GM23248 (cell line): Measurements from ENCODE around the gene HIGD2A. TPM values are rescaled to one million over a fixed set of nuclear protein-coding genes. Genes with fewer than 3 reads are reported as not detected.

ENCODE experiments used
- DNase-seq: peaks from one replicate; pipeline ENCODE4 v3.0.0-alpha.2; 2015
- H2AFZ ChIP-seq: fragments of 200-600 bp; sonication (generic); 2 replicates; pipeline ENCODE4 v1.6.1; 2016; ENCODE audit warnings: antibody characterized with exemption
- H3F3A ChIP-seq: fragments of 200-600 bp; sonication (generic); 2 replicates; pipeline ENCODE4 v1.6.1; 2016; ENCODE audit warnings: mild to moderate bottlenecking, antibody characterized with exemption, mixed run types; ENCODE audit not compliant: insufficient read depth
- H3K27ac ChIP-seq: fragments of 200-600 bp; sonication (generic); 2 replicates; pipeline ENCODE4 v1.5.1; 2016; ENCODE audit warnings: mild to moderate bottlenecking
- H3K27me3 ChIP-seq: fragments of 200-600 bp; sonication (generic); replicated peaks from 2 replicates; pipeline ENCODE4 v1.6.1; 2016; ENCODE audit warnings: mild to moderate bottlenecking; ENCODE audit not compliant: insufficient read depth
- H3K36me3 ChIP-seq: fragments of 200-600 bp; sonication (generic); 2 replicates; pipeline ENCODE4 v1.6.1; 2016; ENCODE audit warnings: low read depth, mild to moderate bottlenecking
- H3K4me1 ChIP-seq: fragments of 200-600 bp; sonication (generic); 2 replicates; pipeline ENCODE4 v1.6.1; 2016; ENCODE audit warnings: mild to moderate bottlenecking; ENCODE audit not compliant: insufficient read depth
- H3K4me2 ChIP-seq: fragments of 200-600 bp; sonication (generic); one replicate; pipeline ENCODE4 v1.6.1; 2016; ENCODE audit warnings: mild to moderate bottlenecking; ENCODE audit not compliant: unreplicated experiment
- H3K4me3 ChIP-seq: fragments of 200-600 bp; sonication (generic); 2 replicates; pipeline ENCODE4 v1.5.1; 2016; ENCODE audit warnings: mild to moderate bottlenecking
- H3K79me2 ChIP-seq: fragments of 200-600 bp; sonication (generic); 2 replicates; pipeline ENCODE4 v1.6.1; 2016; ENCODE audit warnings: mild to moderate bottlenecking; ENCODE audit not compliant: insufficient read depth
- H3K9ac ChIP-seq: fragments of 200-600 bp; sonication (generic); 2 replicates; pipeline ENCODE4 v1.6.1; 2016; ENCODE audit warnings: mild to moderate bottlenecking
- H3K9me2 ChIP-seq: fragments of 200-600 bp; sonication (generic); 2 replicates; pipeline ENCODE4 v1.6.1; 2016; ENCODE audit warnings: mixed run types, mild to moderate bottlenecking, moderate library complexity; ENCODE audit not compliant: insufficient read depth
- H3K9me3 ChIP-seq: fragments of 200-600 bp; sonication (generic); one replicate; pipeline ENCODE4 v1.6.1; 2017; ENCODE audit warnings: low read depth
- H4K20me1 ChIP-seq: fragments of 200-600 bp; sonication (generic); 2 replicates; pipeline ENCODE4 v1.6.0; 2016; ENCODE audit not compliant: insufficient read depth
- EZH2 ChIP-seq: fragments of 200-600 bp; sonication (generic); IDR thresholded peaks from 2 replicates; pipeline ENCODE4 v1.6.1; 2018; ENCODE audit warnings: antibody characterized with exemption, mild to moderate bottlenecking; ENCODE audit not compliant: insufficient read depth, poor library complexity, severe bottlenecking
- EZH2phosphoT487 ChIP-seq: fragments of 200-600 bp; sonication (generic); IDR thresholded peaks from 2 replicates; pipeline ENCODE4 v1.6.1; 2018; ENCODE audit warnings: antibody characterized with exemption, moderate library complexity, mild to moderate bottlenecking, low read depth; ENCODE audit not compliant: insufficient read depth
- WGBS, 2 experiments: methylation state at CpG; one replicate each; pipeline ENCODE4 v1.1.6; 2015 to 2017; ENCODE audit warnings: low lambda C conversion rate in 2 of 2, low coverage in 1 of 2; ENCODE audit errors: missing lambda C conversion rate in 2 of 2; 5-methylcytosine and 5-hydroxymethylcytosine counted together
- in situ Hi-C: fragments of 300-500 bp; cut with MboI; formaldehyde crosslinking; loops from 2 replicates; pipeline ENCODE4 v1.15.0; 2020
- polyA plus RNA-seq: library from polyadenylated mRNA; unstranded; fragments of >200 nt; fragmentation: Nextera tagmentation; extraction: Ambion mirVana; gene quantifications from 2 replicates; pipeline ENCODE4 v1.2.1, GENCODE V29; 2016
- total RNA-seq: library from RNA; depleted of rRNA; stranded (reverse); fragments of >200 nt; shearing (Covaris generic); gene quantifications from 2 replicates; pipeline ENCODE4 v1.2.3, GENCODE V29; 2014

HIGD2A gene
- total and polyA plus RNA-seq, 2 experiments from 2014 or later: 72.1 to 117 TPM

DNA sequence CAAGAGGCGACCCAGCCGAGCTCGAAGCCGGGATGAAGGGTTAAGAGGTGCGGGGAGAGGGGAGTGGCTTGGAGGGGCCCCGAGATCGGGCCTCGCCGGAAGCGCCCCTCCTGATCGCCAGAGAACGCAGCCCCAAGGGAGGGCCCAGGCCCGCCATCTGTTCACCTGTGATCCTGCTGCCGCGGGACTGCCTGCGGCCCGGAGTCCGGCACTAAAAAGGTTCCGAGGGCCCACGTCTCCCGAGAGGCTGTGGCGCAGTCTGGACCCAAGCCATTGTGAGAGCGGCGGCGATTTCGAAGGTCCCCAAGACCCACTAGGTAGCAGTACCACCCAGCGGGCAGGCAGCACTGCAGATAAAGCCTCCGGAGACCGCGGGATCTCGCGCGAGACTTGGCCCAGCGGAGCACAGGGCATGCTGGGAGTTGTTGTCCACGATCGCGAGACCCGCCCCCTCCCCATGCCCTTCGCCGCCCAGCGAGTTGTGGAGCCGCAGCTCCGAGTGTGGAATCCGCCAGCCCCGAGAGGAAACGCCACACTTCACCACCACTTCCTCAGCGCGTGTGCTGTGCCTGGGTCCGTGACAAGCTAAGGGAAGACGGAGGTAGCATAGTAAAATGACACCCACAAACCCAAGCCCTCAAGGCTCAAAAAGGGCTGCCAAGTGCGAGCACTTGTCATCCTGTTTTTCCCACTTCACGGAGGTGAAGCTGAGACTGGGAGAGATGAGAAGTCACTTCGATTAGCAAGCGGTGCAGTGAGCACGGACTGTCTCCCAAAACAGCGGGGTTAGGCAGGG lies 26.9 kb upstream of the HIGD2A start, which contains the start of gene KIAA1191:
KIAA1191 (minus strand) TSS at position 328 of the 796 bp plus-strand sequence. CDS start 2,256 bp downstream, outside the sequence.
- H3K4me3 ChIP-seq: peak within 1 kb of the TSS; percentile 96
- H4K20me1 ChIP-seq: no peaks in the 10 kb centered on the region
- no peaks in the 10 kb centered on the region for H3F3A ChIP-seq
- H3K9ac ChIP-seq: peak within 1 kb of the TSS; percentile 93
- H3K27me3 ChIP-seq: no peaks in the 10 kb centered on the region
- no peaks in the 10 kb centered on the region for H3K9me3 ChIP-seq
- H3K4me2 ChIP-seq: peak within 1 kb of the TSS; percentile 91
- in situ Hi-C loops: no loop called here
- H3K27ac ChIP-seq: peak within 1 kb of the TSS; percentile 36
- TF ChIP-seq EZH2phosphoT487 (no peak), EZH2 (no peak)
- no peaks in the 10 kb centered on the region for H3K9me2 ChIP-seq
- no peaks in the 10 kb centered on the region for H3K4me1 ChIP-seq
- H3K36me3 ChIP-seq: peaks cover 17% of the 10 kb centered on the region; the same call in 1 of the 2 replicates
- peaks cover 54% of the 10 kb centered on the region for H3K79me2 ChIP-seq
- WGBS, 2 experiments: 2 to 3% methylated on average over 45 to 53 of the region's 56 CpGs
- peak; percentile 94 for DNase-seq
- H2AFZ ChIP-seq: peak within 1 kb of the TSS; percentile 93

DNA sequence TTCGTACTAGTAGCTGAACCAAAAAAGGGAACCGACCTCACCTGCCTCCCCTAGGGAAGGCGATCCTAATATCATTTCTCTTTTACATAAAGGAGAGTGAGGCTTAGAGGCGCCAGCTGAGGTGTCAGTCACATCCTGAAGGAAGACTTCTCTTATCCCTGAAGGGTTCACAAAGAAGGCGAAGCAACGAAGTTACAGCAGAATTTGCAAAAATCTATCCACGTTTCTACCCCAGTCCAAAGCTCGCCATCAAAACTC lies 26.4 kb upstream of the HIGD2A start:
- Histone ChIP-seq H3K9me2 (no peaks in the 10 kb centered on the region), H3K4me1 (no peaks in the 10 kb centered on the region), H3K4me2 (peak overlapping the region; percentile 91), H3K4me3 (peak overlapping the region; percentile 96), H3K9me3 (no peaks in the 10 kb centered on the region), H3F3A (no peaks in the 10 kb centered on the region), H3K9ac (peak overlapping the region; percentile 93), H2AFZ (peak overlapping the region; percentile 93), H3K36me3 (peaks cover 16% of the 10 kb centered on the region; the same call in 1 of the 2 replicates), H3K27me3 (no peaks in the 10 kb centered on the region), H4K20me1 (no peaks in the 10 kb centered on the region), H3K27ac (peak overlapping the region; percentile 2; the same call in 1 of the 2 replicates), H3K79me2 (peaks cover 54% of the 10 kb centered on the region)
- in situ Hi-C loops: no loop called here
- no peak for TF ChIP-seq EZH2
- TF ChIP-seq EZH2phosphoT487: no peak
- DNase-seq: no peak
- WGBS, 2 experiments: 84% methylated on average over 8 of the region's 8 CpGs

DNA sequence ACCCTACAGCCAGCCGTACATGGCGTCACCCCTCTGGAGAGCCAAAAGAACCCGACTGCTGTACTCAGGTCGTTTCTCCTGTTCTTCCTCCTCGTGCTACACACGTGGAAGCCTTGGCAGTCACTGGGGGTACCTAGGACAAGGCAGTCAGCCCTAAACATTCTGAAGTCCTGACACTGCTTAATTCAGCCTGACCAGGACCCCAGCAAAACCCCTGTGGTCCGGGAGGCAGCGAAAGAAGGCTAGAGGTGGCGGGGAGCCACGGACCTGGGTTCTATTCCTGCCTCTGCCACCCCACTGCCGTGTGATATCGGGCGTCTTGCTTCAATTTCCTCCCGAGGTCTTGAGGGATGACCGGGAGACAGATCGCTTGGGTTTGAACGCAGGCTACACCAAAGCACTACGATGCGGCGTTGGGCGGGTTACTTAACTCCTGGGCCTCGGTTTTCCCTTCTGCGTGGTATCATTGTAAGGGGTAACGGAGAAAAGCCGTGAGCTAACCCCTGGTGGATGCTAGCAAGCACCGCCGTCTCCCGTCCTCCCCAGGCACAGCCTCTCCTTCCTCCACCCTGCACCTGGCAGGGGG lies 23.7 kb upstream of the HIGD2A start:
- peaks cover 34% of the 10 kb centered on the region for H3K79me2 ChIP-seq
- no peaks in the 10 kb centered on the region for H3K9me3 ChIP-seq
- in situ Hi-C loops: no loop called here
- no peaks in the 10 kb centered on the region for H3F3A ChIP-seq
- no peak for TF ChIP-seq EZH2
- no peak for TF ChIP-seq EZH2phosphoT487
- no peaks in the 10 kb centered on the region for H3K27me3 ChIP-seq
- WGBS, 2 experiments: 26 to 30% methylated on average over 28 of the region's 28 CpGs
- H3K4me2 ChIP-seq: peak overlapping the region; percentile 86
- H3K9ac ChIP-seq: peak overlapping the region; percentile 86
- H3K4me1 ChIP-seq: no peaks in the 10 kb centered on the region
- H3K27ac ChIP-seq: peak overlapping the region; percentile 74
- peak overlapping the region; percentile 93 for H2AFZ ChIP-seq
- H3K4me3 ChIP-seq: peak overlapping the region; percentile 78
- no peaks in the 10 kb centered on the region for H4K20me1 ChIP-seq
- peak; percentile 65 for DNase-seq
- no peaks in the 10 kb centered on the region for H3K36me3 ChIP-seq
- no peaks in the 10 kb centered on the region for H3K9me2 ChIP-seq

DNA sequence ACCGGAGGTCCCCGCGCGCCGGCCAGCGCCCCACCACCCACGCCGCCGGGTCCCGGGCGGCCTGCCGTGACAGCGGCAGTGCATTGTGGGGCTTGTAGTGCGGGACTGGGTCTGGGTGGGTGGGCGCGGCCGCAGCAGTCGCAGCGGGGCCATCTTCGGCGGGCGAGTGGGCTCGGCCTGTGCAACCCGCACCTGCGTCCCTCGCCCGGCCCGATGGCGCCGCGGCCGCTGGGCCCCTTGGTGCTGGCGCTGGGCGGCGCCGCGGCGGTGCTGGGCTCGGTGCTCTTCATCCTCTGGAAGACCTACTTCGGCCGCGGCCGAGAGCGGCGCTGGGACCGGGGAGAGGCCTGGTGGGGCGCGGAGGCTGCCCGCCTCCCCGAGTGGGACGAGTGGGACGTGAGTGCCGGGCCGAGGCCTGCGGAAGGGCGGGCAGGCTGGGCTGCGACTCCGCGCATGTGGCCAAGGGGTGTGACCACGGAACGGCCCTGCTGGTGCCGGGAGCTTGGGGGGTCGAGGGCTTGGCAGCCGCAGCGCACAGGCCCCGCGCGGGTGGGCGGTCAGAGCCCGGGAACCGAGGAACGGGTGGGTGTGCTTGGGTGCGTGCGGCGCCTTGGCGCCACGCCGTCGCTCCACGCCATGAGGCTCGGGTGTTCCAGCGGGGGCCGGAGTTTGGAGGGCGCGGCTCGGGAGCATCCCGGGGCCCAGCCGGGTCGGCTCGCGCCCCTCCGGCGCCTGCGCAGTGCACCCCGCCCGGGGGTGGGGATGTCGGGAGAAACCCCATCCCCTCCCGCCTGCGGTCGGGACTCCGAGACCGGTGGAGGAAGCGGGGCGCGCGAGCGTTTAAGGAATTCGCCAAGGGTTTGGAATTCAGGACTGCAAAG lies 23.0 kb upstream of the HIGD2A start, which contains the start of gene ARL10:
ARL10 (plus strand) TSS at position 137 of the 881 bp plus-strand sequence; CDS start at position 214, 77 bp downstream.
- H3K27me3 ChIP-seq: no peaks in the 10 kb centered on the region

More for the DNA sequence above, 23.0 kb upstream of the HIGD2A start, which contains the start of gene ARL10:
- H4K20me1 ChIP-seq: no peaks in the 10 kb centered on the region
- peak; percentile 81 for DNase-seq
- TF ChIP-seq EZH2phosphoT487: no peak
- TF ChIP-seq EZH2: no peak
- H3K4me1 ChIP-seq: no peaks in the 10 kb centered on the region
- H3K4me3 ChIP-seq: peak within 1 kb of the TSS; percentile 78
- H3K9ac ChIP-seq: peak within 1 kb of the TSS; percentile 86
- peaks cover 27% of the 10 kb centered on the region for H3K79me2 ChIP-seq
- peak within 1 kb of the TSS; percentile 86 for H3K4me2 ChIP-seq
- H3K36me3 ChIP-seq: 0 out of 2 replicates have a peak, but pooled peaks cover 7% of the 10 kb centered on the region
- H2AFZ ChIP-seq: peak within 1 kb of the TSS; percentile 93
- in situ Hi-C loops: no loop called here
- H3K9me3 ChIP-seq: no peaks in the 10 kb centered on the region
- H3F3A ChIP-seq: no peaks in the 10 kb centered on the region
- no peaks in the 10 kb centered on the region for H3K9me2 ChIP-seq
- WGBS, 2 experiments: 1% methylated on average over 57 to 59 of the region's 108 CpGs
- H3K27ac ChIP-seq: peak within 1 kb of the TSS; percentile 74
